Left renal cortex interstitium (tissue), 4 donors: ENCODE results near the gene ZNF780A. TPM values are rescaled to one million over a fixed set of nuclear protein-coding genes. Genes with fewer than 3 reads are reported as not detected.
"Not testable (repeated sequence)": the region's sequence is repeated elsewhere in the genome, so short reads cannot be mapped to it uniquely, and the experiment has no call there.

Experiments used
- DNase-seq, 4 donors: peaks; one replicate each; pipeline ENCODE4 v3.0.0-alpha.2; 2013; ENCODE audit warnings: low read depth in 4 of 4, low spot score in 2 of 4, missing footprints in 1 of 4
- polyA plus RNA-seq, 4 donors: library from polyadenylated mRNA; unstranded; fragments of 120-200 nt; gene quantifications; one replicate each; pipeline ENCODE4 v1.2.1, GENCODE V29; 2013; ENCODE audit not compliant: insufficient read length in 4 of 4

Gene ZNF780A
- polyA plus RNA-seq, result 10 to 100 TPM; 17.4 to 19.8 (median 18.6) TPM

DNA sequence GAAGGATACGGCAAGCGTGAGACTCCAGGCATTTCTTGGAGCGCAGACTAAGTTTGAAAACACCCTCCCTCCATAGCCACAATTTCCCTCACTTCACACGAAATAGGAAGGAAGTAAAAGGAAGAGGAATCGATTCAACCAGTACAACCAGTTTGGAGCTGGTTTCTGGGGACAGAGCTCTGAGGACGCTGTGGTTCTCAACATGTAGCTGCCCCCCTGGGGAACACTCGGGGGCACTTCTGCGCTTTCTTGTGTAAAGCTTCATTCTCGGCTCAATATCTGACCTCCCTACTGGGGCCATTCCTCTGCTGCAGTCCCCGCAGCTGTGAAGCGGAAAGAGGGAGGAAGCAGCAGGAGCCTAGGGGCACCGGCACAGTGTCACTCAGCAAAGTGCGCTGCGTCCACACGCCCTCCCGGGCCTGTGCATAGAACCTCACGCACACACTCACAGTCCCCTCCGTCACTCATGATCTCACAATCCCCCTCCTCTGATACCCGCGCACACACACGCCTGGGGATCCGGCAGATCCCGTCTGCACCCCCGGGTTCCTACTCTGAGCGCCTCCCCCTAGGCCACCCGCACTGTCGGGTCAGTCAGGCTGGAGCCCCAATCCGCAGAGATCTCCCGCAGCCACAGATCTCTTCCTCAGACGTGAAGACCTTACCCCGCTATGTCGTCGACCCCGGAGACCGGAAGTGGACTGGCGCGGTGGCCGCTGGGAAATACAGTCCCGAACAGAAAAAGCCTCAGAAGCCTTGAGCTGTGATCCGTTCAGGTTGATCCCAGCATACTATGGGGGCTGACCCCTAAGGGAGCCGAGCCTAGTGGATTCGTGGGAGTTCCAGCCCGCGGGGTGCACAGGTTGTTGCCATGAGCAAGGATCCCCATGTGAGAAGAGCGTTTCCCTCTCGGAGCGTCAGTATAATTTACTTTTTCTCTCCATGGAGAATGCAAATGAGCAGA lies at the start of gene ZNF780A:
TSS of gene ZNF780A (minus strand) at position 703 of the 964 bp plus-strand sequence. CDS start 6,190 bp downstream, outside the sequence.
- DNase-seq, result peak; percentile 66 to 77 (median 68)

DNA sequence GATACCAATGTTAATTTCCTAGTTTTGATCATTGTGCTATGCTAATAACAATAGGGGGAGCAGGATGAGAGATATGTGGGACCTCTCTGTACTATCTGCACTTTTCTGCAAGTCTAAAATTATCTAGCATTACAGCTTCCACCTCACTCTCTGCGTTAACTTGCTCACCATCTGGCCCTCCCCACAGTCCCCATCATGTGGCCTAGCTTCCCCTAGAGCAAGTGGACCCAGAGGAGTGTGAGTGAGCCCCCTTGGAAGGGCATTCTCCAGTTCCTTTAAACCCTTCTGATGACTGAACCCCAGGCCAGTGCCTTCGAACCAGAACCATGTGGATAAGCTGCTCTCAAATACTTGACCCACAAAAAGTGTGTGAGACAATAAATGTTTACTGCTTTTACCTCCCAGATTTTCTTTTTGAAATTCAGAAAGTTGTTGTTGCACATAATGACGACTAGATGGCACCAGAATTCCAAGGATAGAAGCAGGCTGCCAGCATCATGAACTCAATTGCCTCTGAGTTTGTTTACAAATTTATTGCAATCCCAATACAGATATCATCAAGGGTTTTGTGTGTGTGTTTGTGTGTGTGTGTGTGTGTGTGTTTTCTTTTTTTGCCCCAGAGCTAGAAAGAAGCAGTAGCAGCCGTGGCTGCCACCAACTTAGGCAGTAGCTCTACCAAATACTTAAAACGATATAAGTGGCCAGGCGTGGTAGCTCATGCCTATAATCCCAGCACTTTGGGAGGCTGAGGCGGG lies 49.0 kb upstream of the ZNF780A start:
- DNase-seq, result peak in 3 of 4 donors; percentile 3 to 24 (median 5)

DNA sequence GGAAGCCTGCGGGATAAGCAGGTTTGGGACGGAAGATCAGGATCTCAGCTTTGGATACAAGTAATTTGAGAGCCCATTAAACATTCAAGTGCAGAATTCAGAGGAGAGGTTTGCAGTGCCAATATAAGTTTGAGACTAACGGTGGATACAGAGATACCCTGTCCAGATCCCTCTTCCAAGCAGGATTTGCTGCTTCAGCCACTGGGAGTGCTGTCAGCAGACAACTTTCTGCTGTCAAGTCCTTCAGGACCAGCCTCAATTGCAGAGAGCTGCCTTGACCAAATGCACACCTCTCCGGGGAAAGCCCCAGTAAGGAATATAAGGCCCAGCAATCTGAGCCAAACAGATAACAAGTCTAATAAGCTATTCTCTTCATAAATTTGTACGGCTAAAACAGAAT lies 46.1 kb upstream of the ZNF780A start:
- DNase-seq, result no peak

DNA sequence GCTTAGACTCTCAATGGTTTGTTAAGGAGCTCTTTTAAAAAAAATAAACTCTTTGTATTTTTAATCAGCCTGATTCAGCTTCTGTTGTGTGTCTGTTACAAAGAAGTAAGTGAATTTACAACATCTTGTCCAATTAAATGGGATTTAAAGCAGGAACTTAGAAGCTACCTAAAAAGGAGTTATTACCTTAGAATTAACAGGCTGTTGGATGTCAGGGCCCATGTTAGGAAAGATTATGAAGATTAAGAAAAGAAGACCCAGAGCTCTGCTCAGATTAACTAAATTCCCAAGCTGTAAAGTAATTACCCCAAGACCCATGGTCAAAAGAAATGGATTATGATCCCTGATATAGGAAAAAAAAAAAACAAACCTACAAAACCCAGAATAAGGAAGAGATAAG lies 44.1 kb upstream of the ZNF780A start:
- DNase-seq, result no peak

DNA sequence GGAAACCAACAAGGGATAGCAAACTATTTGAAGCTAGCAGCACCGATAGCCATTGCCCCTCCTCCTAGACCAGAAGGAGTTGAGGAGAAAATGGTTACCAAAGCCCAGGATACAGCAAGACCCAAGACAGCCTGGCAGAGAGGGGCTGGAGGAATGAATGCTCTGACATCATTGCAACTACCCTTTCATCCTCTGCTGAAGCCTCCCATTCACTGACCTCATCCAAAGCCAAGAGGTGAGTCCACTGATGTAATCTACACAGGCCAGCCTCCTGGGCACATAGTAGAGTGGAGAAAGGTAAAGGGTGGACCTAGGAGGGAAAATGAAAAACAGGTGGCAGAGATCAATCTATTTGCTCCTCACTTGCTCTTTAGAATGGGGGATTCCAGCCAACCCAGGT lies 42.7 kb upstream of the ZNF780A start:
- DNase-seq, result no peak

DNA sequence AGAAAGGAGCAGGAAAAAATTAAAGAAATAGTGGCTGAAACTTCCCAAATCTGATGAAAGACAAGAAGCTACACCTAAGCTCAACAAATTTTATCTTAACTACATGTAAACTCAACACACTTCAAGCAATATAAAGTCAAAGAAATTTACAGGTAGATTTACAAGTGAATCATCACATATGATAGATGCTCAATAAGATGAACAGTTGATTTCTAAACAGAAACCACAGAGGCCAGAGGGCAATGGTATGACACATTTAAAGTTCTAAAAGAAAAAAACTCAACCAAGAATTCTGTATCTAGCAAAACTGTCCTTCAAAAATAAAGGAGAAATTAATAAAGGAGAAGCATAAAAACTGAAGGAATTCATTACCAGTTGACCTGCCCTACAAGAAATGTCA lies 39.3 kb upstream of the ZNF780A start:
- no peak for DNase-seq

DNA sequence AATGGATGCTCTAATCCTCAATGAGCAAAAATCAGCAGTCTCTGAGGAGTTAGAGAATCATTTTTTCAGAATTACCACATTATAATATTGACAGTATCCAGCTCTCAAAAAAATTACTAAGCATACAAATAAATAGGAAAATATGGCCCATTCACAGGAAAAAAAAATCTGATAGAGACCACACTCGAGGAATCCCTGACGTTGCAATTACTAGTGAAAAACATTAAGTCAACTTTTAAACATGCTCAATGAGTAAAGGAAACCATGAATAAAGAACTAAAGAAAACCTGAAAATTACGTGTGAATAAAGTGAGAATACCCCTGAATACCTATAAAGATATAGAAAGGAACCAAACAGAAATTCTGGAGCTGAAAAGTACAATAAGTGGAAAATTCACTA lies 38.7 kb upstream of the ZNF780A start:
- DNase-seq, result no peak

DNA sequence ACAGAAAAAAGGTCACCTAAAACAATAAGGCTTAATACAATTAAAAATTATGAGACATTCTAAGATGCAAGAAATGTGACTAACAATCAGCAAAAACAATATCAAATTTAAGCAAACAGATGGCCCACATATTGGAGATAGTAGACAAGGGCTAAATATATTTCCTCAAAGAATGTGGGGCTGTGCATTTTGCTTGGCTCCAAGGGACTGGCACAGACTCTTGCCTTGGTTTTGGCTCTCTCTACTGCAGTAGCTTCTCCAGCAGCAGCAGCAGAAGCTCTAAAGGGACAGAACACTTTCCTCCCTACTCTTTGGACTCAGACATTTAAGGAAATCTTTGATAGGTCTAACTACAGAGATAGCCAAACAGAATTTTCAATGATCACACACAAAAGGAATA lies 38.2 kb upstream of the ZNF780A start:
- DNase-seq, result no peak

DNA sequence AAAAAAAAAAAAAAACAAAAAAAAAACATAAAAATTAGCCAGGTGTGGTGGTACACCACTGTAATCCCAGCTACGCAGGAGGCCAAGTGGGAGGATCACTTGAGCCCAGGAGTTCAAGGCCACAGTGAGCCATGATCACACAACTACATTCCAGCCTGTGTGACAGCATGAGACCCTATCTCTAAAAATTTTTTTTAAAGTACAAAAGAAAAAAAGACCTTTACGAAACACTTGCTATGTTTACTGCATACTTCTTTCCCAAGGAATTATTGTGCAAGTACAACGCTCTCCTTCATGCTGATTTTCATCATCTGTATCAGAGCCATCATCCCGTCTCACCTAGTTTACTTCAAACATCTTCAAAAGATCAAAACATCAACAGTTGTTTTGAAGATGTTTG lies 28.6 kb upstream of the ZNF780A start:
- no peak for DNase-seq

DNA sequence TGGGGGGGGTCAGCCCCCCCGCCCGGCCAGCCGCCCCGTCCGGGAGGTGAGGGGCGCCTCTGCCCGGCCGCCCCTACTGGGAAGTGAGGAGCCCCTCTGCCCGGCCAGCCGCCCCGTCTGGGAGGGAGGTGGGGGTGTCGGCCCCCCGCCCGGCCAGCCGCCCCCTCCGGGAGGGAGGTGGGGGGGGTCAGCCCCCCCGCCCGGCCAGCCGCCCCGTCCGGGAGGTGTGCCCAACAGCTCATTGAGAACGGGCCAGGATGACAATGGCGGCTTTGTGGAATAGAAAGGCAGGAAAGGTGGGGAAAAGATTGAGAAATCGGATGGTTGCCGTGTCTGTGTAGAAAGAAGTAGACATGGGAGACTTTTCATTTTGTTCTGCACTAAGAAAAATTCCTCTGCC lies 27.9 kb upstream of the ZNF780A start:
- DNase-seq, result not testable (repeated sequence)

DNA sequence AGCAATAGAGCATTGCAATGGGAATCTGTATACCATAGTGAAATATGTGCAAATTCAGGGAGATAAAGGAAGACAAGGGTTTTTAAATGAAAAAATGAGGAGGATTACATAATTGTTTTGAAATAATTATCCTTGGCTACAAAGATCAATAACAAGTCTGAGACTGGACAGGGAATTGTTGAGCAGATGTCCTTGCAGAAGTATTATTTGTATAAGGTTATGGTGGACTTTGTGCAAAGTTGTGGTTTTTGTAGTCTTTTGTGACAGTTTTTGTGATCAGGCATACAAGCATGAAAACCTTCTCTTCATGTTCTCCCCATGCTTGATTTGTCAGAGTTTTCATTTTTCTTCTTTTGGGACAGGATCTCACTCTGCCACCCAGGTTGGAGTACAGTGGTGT lies 25.3 kb upstream of the ZNF780A start:
- DNase-seq, result no peak

DNA sequence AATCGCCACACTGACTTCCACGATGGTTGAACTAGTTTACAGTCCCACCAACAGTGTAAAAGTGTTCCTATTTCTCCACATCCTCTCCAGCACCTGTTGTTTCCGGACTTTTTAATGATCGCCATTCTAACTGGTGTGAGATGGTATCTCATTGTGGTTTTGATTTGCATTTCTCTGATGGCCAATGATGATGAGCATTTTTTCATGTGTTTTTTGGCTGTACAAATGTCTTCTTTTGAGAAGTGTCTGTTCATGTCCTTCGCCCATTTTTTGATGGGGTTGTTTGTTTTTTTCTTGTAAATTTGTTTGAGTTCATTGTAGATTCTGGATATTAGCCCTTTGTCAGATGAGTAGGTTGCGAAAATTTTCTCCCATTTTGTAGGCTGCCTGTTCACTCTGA lies 23.4 kb upstream of the ZNF780A start:
- DNase-seq, result not testable (repeated sequence)

DNA sequence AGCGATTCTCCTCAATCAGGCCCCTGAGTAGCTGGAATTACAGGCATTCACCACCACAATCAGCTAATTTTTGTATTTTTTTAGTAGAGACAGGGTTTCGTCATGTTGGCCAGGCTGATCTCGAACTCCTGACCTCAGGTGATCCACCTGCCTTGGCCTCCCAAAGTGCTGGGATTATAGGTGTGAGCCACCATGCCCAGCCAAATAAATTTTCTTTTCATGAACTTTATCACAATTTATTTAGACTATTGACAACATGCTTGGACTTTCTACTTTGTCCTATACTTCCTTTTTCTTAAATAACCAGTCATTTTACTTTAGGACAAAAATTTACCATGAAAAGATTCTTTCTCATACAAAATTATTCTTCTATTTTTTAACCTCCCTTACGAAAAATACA lies 21.5 kb upstream of the ZNF780A start:
- DNase-seq, result not testable (repeated sequence)

DNA sequence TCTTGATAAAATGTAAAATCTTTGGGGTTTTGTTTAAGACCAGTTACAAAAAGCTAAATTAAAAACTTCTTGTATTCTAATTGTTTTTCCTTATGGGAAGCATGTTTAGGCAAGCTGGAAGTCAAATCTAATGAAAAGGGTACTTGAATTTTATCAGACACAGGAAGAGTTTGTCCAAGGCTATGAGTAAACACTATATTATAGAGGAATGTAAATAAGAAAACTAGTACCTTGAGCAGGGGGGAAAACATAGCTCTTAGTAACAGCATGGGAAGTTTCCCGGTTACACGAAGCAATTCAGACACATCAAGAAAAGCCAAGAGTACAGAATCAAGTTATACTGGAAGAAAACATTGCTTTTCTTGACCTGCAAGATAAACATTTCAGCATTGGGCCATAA lies 19.8 kb upstream of the ZNF780A start:
- DNase-seq, result no peak

DNA sequence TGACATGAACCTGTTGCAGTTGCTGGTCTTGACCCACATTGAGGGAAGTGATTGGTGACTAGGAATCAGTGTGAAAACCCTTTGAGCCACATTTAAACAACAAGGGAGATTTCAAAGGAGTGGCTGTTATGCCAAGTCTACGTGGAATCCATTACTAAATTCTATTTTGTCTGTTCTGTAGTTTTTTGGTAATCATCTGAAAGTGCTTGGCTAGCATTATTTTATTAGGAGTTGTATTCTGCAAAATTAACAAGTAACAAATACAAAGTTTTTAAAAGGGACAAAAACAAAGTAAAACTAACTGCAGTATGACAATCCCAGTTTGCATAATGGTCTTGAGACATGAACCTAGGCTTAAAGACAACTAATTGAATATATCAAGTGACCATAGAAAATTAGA lies 14.0 kb upstream of the ZNF780A start:
- no peak for DNase-seq

DNA sequence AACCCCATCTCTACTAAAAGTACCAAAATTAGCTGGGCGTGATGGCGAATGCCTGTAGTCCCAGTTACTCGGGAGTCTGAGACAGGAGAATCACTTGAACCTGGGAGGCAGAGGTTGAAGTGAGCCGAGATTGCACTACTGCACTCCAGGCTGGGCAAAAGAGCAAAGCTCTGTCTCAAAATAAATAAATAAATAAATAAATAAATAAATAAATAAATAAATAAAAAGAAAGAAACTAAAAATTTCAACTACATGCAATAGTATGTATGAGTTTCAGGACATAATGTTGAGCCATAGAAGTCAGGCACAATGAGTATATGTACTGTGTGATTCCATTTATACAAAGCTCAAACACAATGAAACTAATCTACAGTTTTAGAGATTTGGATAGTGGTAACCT lies 12.9 kb upstream of the ZNF780A start:
- DNase-seq, result no peak

DNA sequence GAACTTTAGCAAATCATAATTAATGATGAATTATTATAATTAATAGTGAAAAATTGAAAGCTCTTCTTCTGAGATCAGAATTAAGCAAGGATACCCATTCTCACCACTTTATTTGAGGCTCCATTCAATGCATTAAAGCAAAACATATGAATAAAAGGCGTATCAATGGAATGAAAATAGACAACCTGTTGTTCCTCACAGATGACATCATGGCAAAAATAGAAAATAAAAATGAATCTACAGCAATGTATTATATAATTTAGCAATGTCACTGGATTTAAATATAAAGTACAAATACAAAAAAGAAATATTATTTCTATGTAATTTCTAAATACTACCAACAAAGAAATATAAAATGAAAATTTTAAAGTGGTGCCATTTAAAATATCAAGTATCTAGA lies 11.1 kb upstream of the ZNF780A start:
- DNase-seq, result no peak

DNA sequence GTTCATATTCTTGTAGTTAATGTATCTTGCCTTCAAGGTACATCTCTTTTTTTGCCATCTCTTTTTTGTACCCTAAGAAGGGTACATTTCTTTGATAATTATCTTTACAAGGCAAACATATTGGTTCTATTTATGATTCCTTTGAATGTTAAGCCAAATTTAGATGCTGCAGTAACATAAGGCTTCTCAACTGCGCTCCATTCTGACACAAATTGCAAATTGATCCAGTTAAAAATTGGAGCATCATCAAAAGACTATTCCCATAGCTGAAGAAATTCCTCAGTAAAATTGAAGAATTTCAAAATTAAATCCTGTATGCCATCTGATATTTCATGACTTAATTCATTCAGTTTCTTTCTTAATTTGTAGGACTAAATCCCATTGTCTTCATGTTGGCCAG lies 2.7 kb upstream of the ZNF780A start:
- no peak for DNase-seq

DNA sequence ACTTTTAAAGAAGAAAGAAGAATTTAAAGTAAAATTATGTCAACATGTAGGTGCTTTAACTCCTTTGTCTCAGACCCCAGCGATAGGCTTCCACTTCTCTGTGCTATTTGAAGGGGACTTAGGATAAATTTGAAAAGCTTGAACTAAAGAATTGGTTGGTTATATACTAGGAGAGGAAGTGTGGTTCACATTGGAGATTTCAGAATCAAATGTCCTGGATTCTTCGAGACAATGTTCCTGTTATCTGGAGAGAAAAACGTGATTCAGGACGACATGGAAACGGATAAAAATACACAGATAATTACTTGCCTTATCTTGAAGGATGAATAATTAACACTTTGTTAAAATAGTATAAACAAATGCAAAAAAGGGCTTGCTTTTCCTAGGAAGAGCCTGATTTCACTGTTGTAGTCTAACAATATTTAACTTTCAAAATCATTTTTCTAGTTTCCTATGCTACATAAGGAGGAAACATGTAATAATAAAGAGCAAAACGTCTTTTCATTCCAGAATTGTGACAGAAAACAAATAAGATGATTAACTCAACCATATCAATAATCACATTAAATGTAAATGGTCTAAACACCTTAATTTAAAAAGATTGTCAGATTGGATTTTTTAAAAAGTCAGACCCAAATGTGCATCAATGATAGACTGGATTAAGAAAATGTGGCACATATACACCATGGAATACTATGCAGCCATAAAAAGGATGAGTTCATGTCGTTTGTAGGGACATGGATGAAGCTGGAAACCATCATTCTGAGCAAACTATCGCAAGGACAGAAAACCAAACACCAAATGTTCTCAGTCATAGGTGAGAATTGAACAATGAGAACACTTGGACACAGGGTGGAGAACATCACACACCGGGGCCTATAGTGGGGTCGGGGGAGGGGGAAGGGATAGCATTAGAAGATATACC lies 724 bp upstream of the ZNF780A start:
- DNase-seq, result peak in 1 of 4 donors; percentile 2

DNA sequence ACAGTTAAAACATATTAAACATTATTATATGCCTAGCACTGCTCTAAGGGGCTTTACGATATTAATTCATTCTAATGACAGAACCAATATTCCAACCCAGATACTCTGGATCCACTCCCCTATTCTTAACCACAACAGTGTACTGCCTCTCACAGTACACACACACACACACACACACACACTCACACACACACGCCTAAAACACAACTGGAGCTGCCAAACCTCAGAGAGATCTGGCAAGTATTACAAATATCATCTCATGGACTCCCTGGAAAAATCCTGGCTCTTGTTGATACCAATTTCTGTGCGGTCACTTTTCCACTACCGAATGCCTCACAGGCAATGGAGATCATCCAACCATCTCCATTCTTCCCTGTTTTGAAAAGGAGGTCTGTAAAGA lies 1.3 kb downstream of the ZNF780A start:
- DNase-seq, result peak in 1 of 4 donors; percentile 4
